H9 (cell line): ENCODE data around the gene IL20. TPM values are rescaled to one million over a fixed set of nuclear protein-coding genes. Genes with fewer than 3 reads are reported as not detected.

Experiments used
- DNase-seq: peaks from one replicate; pipeline ENCODE4 v3.0.0-alpha.2; 2017
- H2AFZ ChIP-seq: one replicate; pipeline ENCODE4 v1.6.1; 2013; ENCODE audit warnings: mild to moderate bottlenecking, low read length, control low read depth, moderate library complexity
- H2AK5ac ChIP-seq: 2 replicates; pipeline ENCODE4 v1.6.1; 2013; ENCODE audit warnings: low read length, control low read depth, mixed read lengths; ENCODE audit not compliant: insufficient read length
- H2BK120ac ChIP-seq: one replicate; pipeline ENCODE4 v1.6.1; 2013; ENCODE audit warnings: low read depth, mild to moderate bottlenecking, low read length, control low read depth, inconsistent platforms; ENCODE audit not compliant: poor library complexity, severe bottlenecking
- H2BK12ac ChIP-seq: 2 replicates; pipeline ENCODE4 v1.6.1; 2013; ENCODE audit warnings: low read length, control low read depth, mixed read lengths, low read depth; ENCODE audit not compliant: insufficient read length
- H2BK15ac ChIP-seq: 2 replicates; pipeline ENCODE4 v1.6.1; 2013; ENCODE audit warnings: low read depth, low read length, control low read depth
- H2BK20ac ChIP-seq: one replicate; pipeline ENCODE4 v1.6.1; 2013; ENCODE audit warnings: low read depth, mild to moderate bottlenecking, low read length, control low read depth, inconsistent platforms; ENCODE audit not compliant: poor library complexity, severe bottlenecking
- H2BK5ac ChIP-seq: 2 replicates; pipeline ENCODE4 v1.6.1; 2013; ENCODE audit warnings: low read length, control low read depth, mixed read lengths; ENCODE audit not compliant: insufficient read length
- H3K14ac ChIP-seq: 2 replicates; pipeline ENCODE4 v1.6.1; 2013; ENCODE audit warnings: low read length, control low read depth; ENCODE audit not compliant: insufficient read depth
- H3K18ac ChIP-seq: 2 replicates; pipeline ENCODE4 v1.6.1; 2013; ENCODE audit warnings: low read depth, mild to moderate bottlenecking, mixed read lengths, low read length, control low read depth; ENCODE audit not compliant: insufficient read length
- H3K23ac ChIP-seq: 2 replicates; pipeline ENCODE4 v1.6.1; 2013; ENCODE audit warnings: low read length, control low read depth, mixed read lengths, low read depth; ENCODE audit not compliant: insufficient read length
- H3K23me2 ChIP-seq: 2 replicates; pipeline ENCODE4 v1.6.1; 2013; ENCODE audit warnings: low read depth, mild to moderate bottlenecking, mixed read lengths, low read length, control low read depth; ENCODE audit not compliant: insufficient read length, poor library complexity, severe bottlenecking
- H3K27ac ChIP-seq: 2 replicates; pipeline ENCODE4 v1.5.1; 2013; ENCODE audit warnings: low read length, control low read depth, mixed read lengths, low read depth; ENCODE audit not compliant: insufficient read length
- H3K27me3 ChIP-seq: 2 replicates; pipeline ENCODE4 v1.6.1; 2013; ENCODE audit warnings: low read length, control low read depth, inconsistent platforms; ENCODE audit not compliant: insufficient read depth
- H3K4ac ChIP-seq: 2 replicates; pipeline ENCODE4 v1.6.1; 2013; ENCODE audit warnings: low read depth, mild to moderate bottlenecking, control low read depth, inconsistent platforms, low read length, moderate library complexity
- H3K4me1 ChIP-seq: 2 replicates; pipeline ENCODE4 v1.6.1; 2013; ENCODE audit warnings: low read length, control low read depth, inconsistent platforms; ENCODE audit not compliant: insufficient read depth
- H3K4me2 ChIP-seq: 2 replicates; pipeline ENCODE4 v1.6.1; 2013; ENCODE audit warnings: low read length, control low read depth, mixed read lengths; ENCODE audit not compliant: insufficient read length, insufficient read depth
- H3K56ac ChIP-seq: 2 replicates; pipeline ENCODE4 v1.6.1; 2013; ENCODE audit warnings: low read depth, mild to moderate bottlenecking, mixed read lengths, low read length, control low read depth; ENCODE audit not compliant: insufficient read length
- H3K79me1 ChIP-seq: 2 replicates; pipeline ENCODE4 v1.6.1; 2013; ENCODE audit warnings: low read depth, mild to moderate bottlenecking, moderate library complexity, low read length, control low read depth, inconsistent platforms; ENCODE audit not compliant: insufficient read depth, poor library complexity, severe bottlenecking
- H3K79me2 ChIP-seq: 2 replicates; pipeline ENCODE4 v1.6.1; 2013; ENCODE audit warnings: low read length, control low read depth, inconsistent platforms; ENCODE audit not compliant: insufficient read depth
- H3K9ac ChIP-seq: 2 replicates; pipeline ENCODE4 v1.6.1; 2013; ENCODE audit warnings: low read length, control low read depth, mixed read lengths; ENCODE audit not compliant: insufficient read length; ENCODE audit errors: extremely low read depth
- H3K9me3 ChIP-seq: one replicate; pipeline ENCODE4 v1.6.1; 2013; ENCODE audit warnings: low read depth, low read length, inconsistent platforms; ENCODE audit not compliant: control insufficient read depth
- H3T11ph ChIP-seq: one replicate; pipeline ENCODE4 v1.6.1; 2013; ENCODE audit warnings: mild to moderate bottlenecking, low read length, control low read depth, inconsistent platforms
- H4K20me1 ChIP-seq: one replicate; pipeline ENCODE4 v1.6.1; 2013; ENCODE audit not compliant: control insufficient read depth, insufficient read length, insufficient read depth
- H4K5ac ChIP-seq: 2 replicates; pipeline ENCODE4 v1.6.1; 2013; ENCODE audit warnings: low read depth, mild to moderate bottlenecking, mixed read lengths, low read length, control low read depth; ENCODE audit not compliant: insufficient read length
- H4K8ac ChIP-seq: replicated peaks from 2 replicates; pipeline ENCODE4 v1.6.1; 2013; ENCODE audit warnings: low read length, control low read depth, mixed read lengths, low read depth; ENCODE audit not compliant: insufficient read length
- H4K91ac ChIP-seq: 2 replicates; pipeline ENCODE4 v1.6.1; 2013; ENCODE audit warnings: low read depth, mild to moderate bottlenecking, moderate library complexity, mixed read lengths, low read length, control low read depth; ENCODE audit not compliant: insufficient read length
- H3K27ac Mint-ChIP-seq, 3 experiments: 2 replicates in 2 of 3; 3 replicates in 1 of 3; pipeline ENCODE4 v1.8.0; 2020 to 2021; ENCODE audit warnings: mixed read lengths in 3 of 3, mild to moderate bottlenecking in 1 of 3, moderate library complexity in 1 of 3
- H3K27me3 Mint-ChIP-seq: 2 replicates; pipeline ENCODE4 v1.8.0; 2021; ENCODE audit warnings: low read depth, mild to moderate bottlenecking, moderate library complexity, mixed read lengths
- H3K36me3 Mint-ChIP-seq, 3 experiments: 2 replicates in 2 of 3; 3 replicates in 1 of 3; pipeline ENCODE4 v1.8.0; 2020 to 2021; ENCODE audit warnings: low read depth in 3 of 3, mixed read lengths in 3 of 3; ENCODE audit not compliant: insufficient read depth in 1 of 3
- H3K4me1 Mint-ChIP-seq, 2 experiments: 2 replicates each; pipeline ENCODE4 v1.8.0; 2020; ENCODE audit warnings: mixed read lengths in 2 of 2
- H3K4me3 Mint-ChIP-seq, 2 experiments: 2 replicates in 1 of 2; 3 replicates in 1 of 2; pipeline ENCODE4 v1.8.0; 2020 to 2021; ENCODE audit warnings: mild to moderate bottlenecking in 2 of 2, mixed read lengths in 2 of 2, moderate library complexity in 1 of 2
- H3K9me3 Mint-ChIP-seq, 2 experiments: 2 replicates in 1 of 2; 3 replicates in 1 of 2; pipeline ENCODE4 v1.8.0; 2020; ENCODE audit warnings: mild to moderate bottlenecking in 2 of 2, mixed read lengths in 2 of 2, moderate library complexity in 1 of 2
- WGBS: extraction: QIAGEN DNeasy Blood & Tissue Kit; methylation state at CpG from one replicate; pipeline ENCODE4 v1.1.7; 2013; ENCODE audit warnings: missing lambda C conversion rate, low lambda C conversion rate, mixed read lengths; ENCODE audit not compliant: insufficient read length; ENCODE audit errors: extremely low coverage; 5-methylcytosine and 5-hydroxymethylcytosine counted together
- total RNA-seq: library from RNA; stranded (reverse); gene quantifications from 2 replicates; pipeline ENCODE4 v1.2.1, GENCODE V29; 2021
- TF ChIP-seq, protein P1 (sequence below): fragments of 200-600 bp; sonication (generic); conservative IDR thresholded peaks from 3 replicates; pipeline ENCODE4 v1.8.0; 2021; ENCODE audit warnings: antibody characterized with exemption, mild to moderate bottlenecking

The IL20 gene
- total RNA-seq, 1 experiment from 2014 or later, result not detected

DNA sequence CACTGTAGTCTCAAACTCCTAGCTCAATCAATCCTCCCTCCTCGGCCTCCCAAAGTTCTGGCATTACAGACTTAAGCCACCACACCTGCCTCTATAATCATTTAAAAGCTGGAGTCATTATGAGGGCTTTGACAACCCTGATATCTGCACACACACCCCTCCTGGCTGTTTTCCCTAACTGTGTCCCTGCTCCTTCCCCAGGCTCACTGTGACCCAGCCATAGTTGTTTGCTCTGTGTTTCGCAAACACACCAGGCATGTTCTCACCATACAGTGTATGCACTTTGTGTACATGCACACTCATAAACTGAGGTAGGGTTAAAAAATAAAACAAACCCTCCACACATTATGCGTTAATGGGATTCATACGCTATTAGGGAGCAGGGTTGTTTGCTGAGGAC lies 21.8 kb upstream of the IL20 start:
- Mint-ChIP-seq H3K27me3 (no peaks in the 10 kb centered on the region), H3K27ac (no peak overlapping the region), H3K4me1 (no peaks in the 10 kb centered on the region), H3K36me3 (no peaks in the 10 kb centered on the region; a peak in 1 of 7 replicates), H3K4me3 (no peak overlapping the region), H3K9me3 (no peaks in the 10 kb centered on the region)
- Histone ChIP-seq H2BK15ac (no peak overlapping the region), H3K27ac (no peak overlapping the region), H3K23me2 (peaks cover 2% of the 10 kb centered on the region), H3K79me1 (no peaks in the 10 kb centered on the region), H2BK120ac (no peak overlapping the region), H2AFZ (no peak overlapping the region), H3K4me1 (no peaks in the 10 kb centered on the region), H3K14ac (no peak overlapping the region), H3K23ac (no peak overlapping the region), H3K56ac (no peak overlapping the region), H3K79me2 (no peaks in the 10 kb centered on the region), H3K9ac (no peak overlapping the region), H4K91ac (no peak overlapping the region), H3K18ac (no peak overlapping the region), H3K9me3 (no peaks in the 10 kb centered on the region), H4K8ac (no peak overlapping the region), H3T11ph (no peak overlapping the region), H2BK12ac (no peak overlapping the region), H3K4me2 (no peak overlapping the region), H3K4ac (no peak overlapping the region), H4K20me1 (no peaks in the 10 kb centered on the region), H3K27me3 (no peaks in the 10 kb centered on the region), H2BK20ac (no peak overlapping the region), H2BK5ac (no peak overlapping the region), H4K5ac (no peak overlapping the region), H2AK5ac (no peak overlapping the region)
- TF ChIP-seq, protein P1, sequence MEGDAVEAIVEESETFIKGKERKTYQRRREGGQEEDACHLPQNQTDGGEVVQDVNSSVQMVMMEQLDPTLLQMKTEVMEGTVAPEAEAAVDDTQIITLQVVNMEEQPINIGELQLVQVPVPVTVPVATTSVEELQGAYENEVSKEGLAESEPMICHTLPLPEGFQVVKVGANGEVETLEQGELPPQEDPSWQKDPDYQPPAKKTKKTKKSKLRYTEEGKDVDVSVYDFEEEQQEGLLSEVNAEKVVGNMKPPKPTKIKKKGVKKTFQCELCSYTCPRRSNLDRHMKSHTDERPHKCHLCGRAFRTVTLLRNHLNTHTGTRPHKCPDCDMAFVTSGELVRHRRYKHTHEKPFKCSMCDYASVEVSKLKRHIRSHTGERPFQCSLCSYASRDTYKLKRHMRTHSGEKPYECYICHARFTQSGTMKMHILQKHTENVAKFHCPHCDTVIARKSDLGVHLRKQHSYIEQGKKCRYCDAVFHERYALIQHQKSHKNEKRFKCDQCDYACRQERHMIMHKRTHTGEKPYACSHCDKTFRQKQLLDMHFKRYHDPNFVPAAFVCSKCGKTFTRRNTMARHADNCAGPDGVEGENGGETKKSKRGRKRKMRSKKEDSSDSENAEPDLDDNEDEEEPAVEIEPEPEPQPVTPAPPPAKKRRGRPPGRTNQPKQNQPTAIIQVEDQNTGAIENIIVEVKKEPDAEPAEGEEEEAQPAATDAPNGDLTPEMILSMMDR, result no peak
- WGBS, result no CpG with 5 or more reads among the region's 4 CpGs
- no peak for DNase-seq
